Neuron (in vitro differentiated cells): ENCODE measurements around the gene B4GALT4.
A peak's percentile ranks its signal among the peaks of the same experiment; 100 is the strongest.
"Not testable (repeated sequence)": the region's sequence is repeated elsewhere in the genome, so short reads cannot be mapped to it uniquely, and the experiment has no call there.

Experiments used
- H2AFZ ChIP-seq: one replicate; pipeline ENCODE4 v1.6.1; 2013; ENCODE audit warnings: low read depth, mild to moderate bottlenecking, inconsistent platforms, low read length, moderate library complexity
- H3K27me3 ChIP-seq: one replicate; pipeline ENCODE4 v1.6.1; 2013; ENCODE audit warnings: low read length; ENCODE audit not compliant: insufficient read depth
- H3K36me3 ChIP-seq: one replicate; pipeline ENCODE4 v1.6.1; 2013; ENCODE audit warnings: low read length; ENCODE audit not compliant: insufficient read depth
- H3K4me1 ChIP-seq: one replicate; pipeline ENCODE4 v1.6.1; 2013; ENCODE audit warnings: low read length; ENCODE audit not compliant: insufficient read depth
- H3K4me3 ChIP-seq: 2 replicates; pipeline ENCODE4 v1.5.1; 2013; ENCODE audit warnings: mild to moderate bottlenecking, low read length, moderate library complexity
- H3K9me3 ChIP-seq: one replicate; pipeline ENCODE4 v1.6.1; 2013; ENCODE audit warnings: low read length

B4GALT4 gene, protein sequence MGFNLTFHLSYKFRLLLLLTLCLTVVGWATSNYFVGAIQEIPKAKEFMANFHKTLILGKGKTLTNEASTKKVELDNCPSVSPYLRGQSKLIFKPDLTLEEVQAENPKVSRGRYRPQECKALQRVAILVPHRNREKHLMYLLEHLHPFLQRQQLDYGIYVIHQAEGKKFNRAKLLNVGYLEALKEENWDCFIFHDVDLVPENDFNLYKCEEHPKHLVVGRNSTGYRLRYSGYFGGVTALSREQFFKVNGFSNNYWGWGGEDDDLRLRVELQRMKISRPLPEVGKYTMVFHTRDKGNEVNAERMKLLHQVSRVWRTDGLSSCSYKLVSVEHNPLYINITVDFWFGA

DNA sequence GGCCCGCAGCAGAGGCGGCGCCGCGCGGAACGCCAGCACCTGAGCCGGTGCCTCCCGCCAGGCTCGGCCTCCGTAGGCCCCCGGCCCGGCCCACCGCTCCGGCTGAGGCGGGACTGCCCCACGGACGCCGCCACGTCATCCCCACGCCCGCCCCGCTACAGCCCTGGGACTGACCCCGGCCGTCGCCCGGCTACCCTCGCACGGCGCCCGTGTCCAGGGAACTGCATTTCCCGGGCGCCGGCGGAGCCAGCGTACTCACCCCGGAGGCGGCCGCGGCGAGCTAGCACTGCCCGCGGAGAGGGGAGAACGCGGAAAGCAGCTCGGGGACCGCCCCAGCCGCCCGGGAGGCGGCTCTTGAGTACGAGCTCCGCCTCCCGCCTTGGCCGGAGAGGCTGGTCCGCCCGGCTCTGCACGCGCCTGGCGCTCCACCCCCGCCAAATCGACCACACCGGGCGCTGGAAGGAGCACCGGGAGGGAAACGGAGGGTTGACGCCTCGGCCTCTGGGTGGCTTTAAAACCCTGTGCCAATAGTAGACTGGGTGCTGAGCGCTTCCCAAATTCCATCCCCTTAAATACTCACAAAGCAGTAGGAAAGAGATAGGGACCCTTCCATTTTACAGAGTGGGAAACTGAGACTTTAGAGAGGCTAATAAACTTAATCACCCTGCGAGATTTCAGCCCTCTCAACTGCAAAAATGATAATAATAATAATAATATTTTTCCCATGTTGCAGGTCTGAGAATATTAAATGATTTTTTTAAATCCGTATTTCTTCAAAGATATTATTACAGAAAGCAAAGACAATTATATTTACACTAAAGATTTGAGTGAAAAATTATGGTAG is at the start of gene B4GALT4:
B4GALT4 (minus strand) TSS at position 288 of the 844 bp plus-strand sequence. CDS start 10,779 bp downstream, outside the sequence.
- Histone ChIP-seq H3K36me3 (peaks cover 3% of the 10 kb centered on the region), H3K9me3 (no peaks in the 10 kb centered on the region), H2AFZ (peak within 1 kb of the TSS; percentile 82), H3K27me3 (no peaks in the 10 kb centered on the region), H3K4me3 (peak within 1 kb of the TSS; percentile 76), H3K4me1 (peaks cover 7% of the 10 kb centered on the region)

DNA sequence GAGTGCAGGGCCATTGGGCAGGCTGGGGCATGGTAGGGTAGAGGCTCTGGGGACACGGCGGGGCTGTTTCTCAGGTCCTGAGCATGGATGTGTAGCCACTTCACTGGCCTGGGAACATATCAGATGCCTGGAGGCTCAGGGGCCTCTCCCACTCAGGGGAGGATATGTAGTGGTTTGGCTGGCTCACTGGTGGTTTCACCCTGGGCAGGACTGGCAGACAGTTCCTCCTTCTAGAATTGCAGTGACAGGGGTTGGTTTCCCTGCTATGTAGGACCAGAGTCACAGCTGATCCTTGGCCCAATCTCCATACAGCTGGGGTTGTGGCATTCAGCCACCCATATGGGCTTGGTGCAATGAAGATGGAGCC is 48.7 kb upstream of the B4GALT4 start:
- Histone ChIP-seq H3K9me3 (no peaks in the 10 kb centered on the region), H3K36me3 (no peaks in the 10 kb centered on the region)

DNA sequence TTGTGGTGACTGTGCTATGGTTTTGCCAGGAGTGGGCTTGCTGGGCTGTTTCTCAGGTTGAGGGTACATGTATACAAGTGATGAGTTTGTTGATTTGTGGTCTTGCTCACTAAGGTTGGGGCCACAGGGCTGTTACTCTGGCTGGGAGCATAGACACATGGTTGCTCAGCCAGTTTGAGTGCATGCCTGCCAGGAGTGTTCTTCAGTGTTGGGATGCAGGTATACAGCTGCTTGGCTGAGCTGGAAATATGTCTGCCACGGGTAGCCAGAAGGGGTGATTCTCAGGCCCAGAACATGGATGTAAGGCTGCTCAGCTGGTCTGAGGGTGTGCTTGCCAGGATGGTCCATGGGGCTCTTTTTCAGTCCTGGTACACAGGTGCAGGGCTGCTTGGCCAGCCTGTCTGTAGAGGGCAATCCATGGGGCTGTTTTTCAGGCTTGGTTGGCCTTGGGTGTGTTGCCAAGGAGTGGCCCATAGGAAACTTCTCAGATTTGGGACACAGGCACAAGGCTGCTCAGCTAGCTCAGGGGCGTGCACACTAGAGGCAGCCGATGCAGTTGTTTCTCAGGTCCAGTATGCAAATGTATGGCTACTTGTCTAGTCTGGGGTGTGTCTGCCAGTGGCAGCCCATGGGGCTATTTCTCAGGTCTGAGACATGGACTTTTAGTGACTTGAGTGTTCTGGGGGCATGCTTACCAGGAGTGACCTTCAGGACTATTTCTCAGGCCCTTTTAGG is 48.2 kb upstream of the B4GALT4 start:
- H3K9me3 ChIP-seq, result no peaks in the 10 kb centered on the region
- H3K36me3 ChIP-seq, result no peaks in the 10 kb centered on the region
- H3K4me3 ChIP-seq, result no peak overlapping the region
- peaks cover 6% of the 10 kb centered on the region for H3K27me3 ChIP-seq
- peaks cover 4% of the 10 kb centered on the region for H3K4me1 ChIP-seq
- no peak overlapping the region for H2AFZ ChIP-seq

More for the DNA sequence above, 48.7 kb upstream of the B4GALT4 start:
- no peak overlapping the region for H3K4me3 ChIP-seq
- no peak overlapping the region for H2AFZ ChIP-seq
- H3K4me1 ChIP-seq, result peaks cover 5% of the 10 kb centered on the region
- H3K27me3 ChIP-seq, result peaks cover 6% of the 10 kb centered on the region

DNA sequence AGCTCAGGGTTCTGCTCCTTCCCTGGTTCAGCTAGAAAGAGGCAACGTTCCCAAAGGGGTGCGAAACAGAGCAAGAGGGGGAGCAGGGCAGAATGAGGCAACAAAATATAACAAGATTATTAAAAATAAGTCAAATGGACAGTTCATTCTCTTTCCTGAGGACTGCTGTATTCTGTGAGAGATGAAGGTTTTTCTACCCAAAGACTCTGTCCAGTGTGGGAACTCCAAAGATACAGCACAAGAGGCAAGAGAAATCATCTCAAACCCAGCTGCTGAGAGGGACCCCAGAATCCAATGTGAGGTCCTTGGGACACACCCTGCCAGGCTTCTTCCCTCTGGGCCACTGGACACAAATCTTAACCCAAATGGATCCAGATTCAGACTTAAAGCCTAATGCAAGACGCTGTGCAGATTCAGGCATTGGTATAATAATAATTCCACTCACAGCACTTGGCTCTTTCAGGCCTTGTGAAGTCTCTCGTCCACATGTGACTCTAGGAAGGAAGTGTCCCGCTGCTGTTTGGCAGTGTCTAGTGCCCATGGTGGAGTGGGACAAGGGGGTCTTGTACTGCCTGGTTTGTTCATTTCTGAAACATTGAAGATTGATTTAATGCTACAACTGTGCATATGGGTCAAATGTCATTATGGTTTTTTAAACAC is 39.0 kb upstream of the B4GALT4 start:
- Histone ChIP-seq H2AFZ (peak overlapping the region; percentile 70), H3K9me3 (peaks cover 8% of the 10 kb centered on the region), H3K4me3 (no peak overlapping the region), H3K4me1 (peaks cover 10% of the 10 kb centered on the region), H3K36me3 (no peaks in the 10 kb centered on the region), H3K27me3 (no peaks in the 10 kb centered on the region)

DNA sequence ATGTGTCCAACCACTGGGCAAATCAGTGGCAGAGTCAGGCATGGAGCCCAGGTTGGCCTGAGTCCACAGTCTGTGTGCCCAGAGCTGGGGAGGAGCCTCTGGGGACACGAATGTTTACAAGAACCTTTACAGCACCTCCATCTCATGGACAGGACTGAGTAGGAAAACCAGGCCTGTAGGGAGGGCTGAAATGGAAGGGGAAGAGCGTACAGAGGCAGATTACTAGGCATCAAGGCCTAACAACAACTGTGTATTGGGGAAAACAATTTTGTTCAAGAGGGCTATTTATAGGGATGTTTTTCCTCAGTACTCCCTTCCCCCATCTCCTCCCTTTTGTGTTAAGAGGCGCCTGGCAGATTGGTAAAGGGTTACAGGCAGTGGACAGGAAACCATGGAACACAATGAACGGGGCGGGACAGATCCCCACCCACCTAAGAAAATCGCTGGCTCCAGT is 38.5 kb upstream of the B4GALT4 start:
- peaks cover 10% of the 10 kb centered on the region for H3K4me1 ChIP-seq
- no peaks in the 10 kb centered on the region for H3K27me3 ChIP-seq
- peak overlapping the region; percentile 70 for H2AFZ ChIP-seq
- no peaks in the 10 kb centered on the region for H3K36me3 ChIP-seq
- no peak overlapping the region for H3K4me3 ChIP-seq
- peaks cover 8% of the 10 kb centered on the region for H3K9me3 ChIP-seq

DNA sequence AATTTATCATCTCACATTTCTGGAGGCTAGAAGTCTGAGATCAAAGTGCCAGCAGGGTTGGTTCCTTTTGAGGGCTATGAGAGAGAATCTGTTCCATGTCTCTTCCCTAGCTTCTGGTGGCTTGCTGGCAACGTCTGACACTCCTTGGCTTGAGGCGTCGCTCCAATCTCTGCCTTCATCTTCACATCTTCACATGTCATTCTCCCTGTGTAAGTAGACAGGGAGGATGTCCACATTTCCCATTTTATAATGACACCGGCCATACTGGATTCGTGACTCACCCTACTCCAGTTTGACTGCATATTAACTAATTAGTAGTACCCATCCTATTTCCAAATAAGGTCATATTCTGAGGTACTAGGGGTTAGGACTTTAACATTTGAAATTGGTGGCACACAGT is 36.0 kb upstream of the B4GALT4 start:
- H3K27me3 ChIP-seq, result no peaks in the 10 kb centered on the region
- H2AFZ ChIP-seq, result no peak overlapping the region
- H3K4me1 ChIP-seq, result peaks cover 10% of the 10 kb centered on the region
- no peak overlapping the region for H3K4me3 ChIP-seq
- no peaks in the 10 kb centered on the region for H3K9me3 ChIP-seq
- no peaks in the 10 kb centered on the region for H3K36me3 ChIP-seq

DNA sequence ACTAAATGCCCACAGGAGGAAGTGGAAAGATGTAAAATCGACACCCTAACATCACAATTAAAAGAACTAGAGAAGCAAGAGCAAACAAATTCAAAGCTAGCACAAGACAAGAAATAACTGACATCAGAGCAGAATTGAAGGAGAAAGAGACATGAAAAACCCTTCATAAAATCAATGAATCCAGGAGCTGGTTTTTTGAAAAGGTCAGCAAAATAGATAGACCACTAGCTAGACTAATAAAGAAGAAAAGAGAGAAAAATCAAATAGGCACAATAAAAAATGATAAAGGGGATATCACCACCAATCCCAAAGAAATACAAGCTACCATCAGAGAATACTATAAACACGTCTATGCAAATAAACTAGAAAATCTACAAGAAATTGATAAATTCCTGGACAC is 29.5 kb upstream of the B4GALT4 start:
- H3K36me3 ChIP-seq, H3K9me3 ChIP-seq, H2AFZ ChIP-seq, H3K4me3 ChIP-seq, H3K4me1 ChIP-seq, H3K27me3 ChIP-seq: not testable (repeated sequence)

DNA sequence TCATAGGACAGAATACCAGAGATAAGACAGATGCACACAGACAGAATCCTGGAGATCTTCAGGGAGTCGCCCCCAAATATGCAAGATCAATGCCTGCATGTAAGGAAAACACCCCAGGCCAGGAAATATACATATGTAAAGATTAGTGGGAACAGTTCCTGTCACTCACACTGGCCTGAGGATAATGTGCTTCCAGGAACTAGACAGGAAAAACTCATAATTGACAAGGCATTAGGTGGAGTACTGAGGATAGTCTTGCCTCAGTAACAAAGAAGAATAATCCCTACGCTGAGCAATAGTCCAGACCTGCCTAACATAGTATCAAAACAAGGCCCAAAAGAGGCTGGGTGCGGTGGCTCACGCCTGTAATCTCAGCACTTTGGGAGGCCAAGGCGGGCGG is 20.4 kb upstream of the B4GALT4 start:
- Histone ChIP-seq H3K36me3 (no peaks in the 10 kb centered on the region), H2AFZ (no peak overlapping the region), H3K4me1 (no peaks in the 10 kb centered on the region), H3K27me3 (no peaks in the 10 kb centered on the region), H3K4me3 (no peak overlapping the region), H3K9me3 (no peaks in the 10 kb centered on the region)

DNA sequence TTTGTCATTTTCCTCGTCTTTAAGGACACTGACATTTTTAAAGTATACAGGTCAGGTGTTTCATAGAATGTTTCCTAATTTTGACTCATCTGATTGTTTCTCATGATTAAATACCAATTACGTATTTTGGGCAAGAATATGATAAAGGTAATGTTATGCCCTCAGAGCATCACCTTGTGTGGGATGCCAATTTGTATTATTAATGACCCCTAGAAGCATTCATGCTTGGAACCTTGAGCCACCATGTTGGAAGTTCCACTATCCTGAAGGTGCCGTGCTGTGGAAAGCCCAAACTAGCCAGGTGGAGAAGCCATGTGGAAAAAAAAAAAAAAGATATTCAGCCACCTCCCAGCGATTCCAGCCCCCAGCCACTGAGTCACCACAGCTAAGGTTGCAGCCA is 19.1 kb upstream of the B4GALT4 start:
- H3K9me3 ChIP-seq, result no peaks in the 10 kb centered on the region
- no peaks in the 10 kb centered on the region for H3K4me1 ChIP-seq
- no peaks in the 10 kb centered on the region for H3K27me3 ChIP-seq
- H2AFZ ChIP-seq, result no peak overlapping the region
- no peaks in the 10 kb centered on the region for H3K36me3 ChIP-seq
- no peak overlapping the region for H3K4me3 ChIP-seq

DNA sequence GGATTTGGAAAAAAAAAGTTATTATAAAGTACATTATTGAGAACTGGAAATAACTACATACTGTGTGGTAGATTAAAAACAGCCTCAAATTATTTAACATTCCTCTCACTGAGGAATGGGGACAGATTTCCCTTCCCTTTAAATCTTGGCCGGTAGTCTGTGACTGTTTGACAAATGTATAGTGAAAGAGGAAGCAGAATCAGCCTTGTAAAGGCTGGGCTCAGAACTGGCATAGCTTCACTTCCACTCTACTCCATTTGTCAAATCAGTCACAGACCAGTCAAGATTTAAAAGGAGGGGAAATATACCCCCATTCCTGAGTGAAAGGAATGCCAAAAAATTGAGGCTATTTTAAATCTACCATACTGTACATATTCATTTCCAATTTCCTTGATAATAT is 18.2 kb upstream of the B4GALT4 start:
- Histone ChIP-seq H3K9me3 (no peaks in the 10 kb centered on the region), H3K4me3 (no peak overlapping the region), H3K27me3 (no peaks in the 10 kb centered on the region), H3K4me1 (no peaks in the 10 kb centered on the region), H3K36me3 (no peaks in the 10 kb centered on the region), H2AFZ (no peak overlapping the region)

DNA sequence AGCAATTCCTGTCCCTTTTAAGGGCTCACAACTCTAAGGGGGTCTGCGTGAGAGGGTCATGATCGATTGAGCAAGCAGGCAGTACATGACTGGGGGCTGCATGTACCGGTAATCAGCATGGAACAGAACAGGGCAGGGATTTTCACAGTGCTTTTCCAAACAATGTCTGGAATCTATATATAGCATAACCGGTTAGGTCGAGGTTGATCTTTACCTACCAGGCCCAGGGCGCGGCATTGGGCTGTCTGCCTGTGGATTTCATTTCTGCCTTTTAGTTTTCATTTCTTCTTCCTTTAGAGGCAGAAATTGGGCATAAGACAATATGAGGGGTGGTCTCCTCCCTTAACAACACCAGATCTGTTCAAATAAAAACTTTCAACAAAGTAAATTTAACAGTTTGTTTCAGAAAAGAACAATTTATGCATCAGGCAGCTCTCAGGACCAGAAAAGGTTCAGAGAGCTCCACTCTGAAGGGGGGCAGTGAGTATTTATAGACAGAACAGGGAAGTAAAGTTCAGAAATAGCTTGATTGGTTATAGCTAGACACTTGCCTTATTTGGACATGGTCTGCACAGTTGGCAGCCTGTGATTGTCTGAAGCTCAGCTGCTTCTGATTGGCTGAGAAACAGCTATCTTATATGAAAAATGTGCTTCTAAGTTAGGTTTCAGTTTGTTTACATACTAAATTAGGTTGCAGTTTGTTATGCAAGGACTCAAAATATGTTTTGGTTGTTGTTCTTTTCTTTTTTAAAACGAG is 17.2 kb upstream of the B4GALT4 start:
- H3K27me3 ChIP-seq, result no peaks in the 10 kb centered on the region
- H2AFZ ChIP-seq, result peak overlapping the region; percentile 34
- H3K36me3 ChIP-seq, result no peaks in the 10 kb centered on the region
- H3K9me3 ChIP-seq, result no peaks in the 10 kb centered on the region
- H3K4me3 ChIP-seq, result no peak overlapping the region
- H3K4me1 ChIP-seq, result no peaks in the 10 kb centered on the region

DNA sequence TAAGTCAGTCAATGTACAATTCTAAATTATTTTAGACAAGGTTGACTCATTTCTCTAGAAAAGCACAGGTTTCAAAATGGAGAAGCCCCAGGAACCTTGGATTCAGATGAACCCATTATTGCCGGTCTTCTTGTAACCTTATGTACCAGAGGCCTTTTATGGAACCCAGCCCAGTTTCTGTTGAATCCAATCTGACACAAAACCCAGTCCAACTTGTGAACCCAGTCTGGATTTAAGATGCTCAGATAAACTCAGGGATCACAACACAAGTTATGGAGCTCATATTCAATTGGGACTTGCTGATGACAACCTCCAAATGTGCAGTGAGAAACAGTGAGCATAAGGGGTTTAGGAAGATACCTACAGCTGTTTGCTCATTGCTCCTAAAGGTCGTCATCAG is 16.4 kb upstream of the B4GALT4 start:
- no peak overlapping the region for H3K4me3 ChIP-seq
- H3K9me3 ChIP-seq, result no peaks in the 10 kb centered on the region
- H3K36me3 ChIP-seq, result no peaks in the 10 kb centered on the region
- H3K27me3 ChIP-seq, result no peaks in the 10 kb centered on the region
- no peak overlapping the region for H2AFZ ChIP-seq
- H3K4me1 ChIP-seq, result no peaks in the 10 kb centered on the region
